HG03139 (cell line): ENCODE measurements around the gene WDR13.
"Not testable (repeated sequence)": the region's sequence is repeated elsewhere in the genome, so short reads cannot be mapped to it uniquely, and the experiment has no call there.

Experiments used
- ATAC-seq: cut with Tn5 transposase; IDR thresholded peaks from one replicate; pipeline ENCODE4 v1.9.1; 2021; ENCODE audit not compliant: unreplicated experiment

WDR13 gene

DNA sequence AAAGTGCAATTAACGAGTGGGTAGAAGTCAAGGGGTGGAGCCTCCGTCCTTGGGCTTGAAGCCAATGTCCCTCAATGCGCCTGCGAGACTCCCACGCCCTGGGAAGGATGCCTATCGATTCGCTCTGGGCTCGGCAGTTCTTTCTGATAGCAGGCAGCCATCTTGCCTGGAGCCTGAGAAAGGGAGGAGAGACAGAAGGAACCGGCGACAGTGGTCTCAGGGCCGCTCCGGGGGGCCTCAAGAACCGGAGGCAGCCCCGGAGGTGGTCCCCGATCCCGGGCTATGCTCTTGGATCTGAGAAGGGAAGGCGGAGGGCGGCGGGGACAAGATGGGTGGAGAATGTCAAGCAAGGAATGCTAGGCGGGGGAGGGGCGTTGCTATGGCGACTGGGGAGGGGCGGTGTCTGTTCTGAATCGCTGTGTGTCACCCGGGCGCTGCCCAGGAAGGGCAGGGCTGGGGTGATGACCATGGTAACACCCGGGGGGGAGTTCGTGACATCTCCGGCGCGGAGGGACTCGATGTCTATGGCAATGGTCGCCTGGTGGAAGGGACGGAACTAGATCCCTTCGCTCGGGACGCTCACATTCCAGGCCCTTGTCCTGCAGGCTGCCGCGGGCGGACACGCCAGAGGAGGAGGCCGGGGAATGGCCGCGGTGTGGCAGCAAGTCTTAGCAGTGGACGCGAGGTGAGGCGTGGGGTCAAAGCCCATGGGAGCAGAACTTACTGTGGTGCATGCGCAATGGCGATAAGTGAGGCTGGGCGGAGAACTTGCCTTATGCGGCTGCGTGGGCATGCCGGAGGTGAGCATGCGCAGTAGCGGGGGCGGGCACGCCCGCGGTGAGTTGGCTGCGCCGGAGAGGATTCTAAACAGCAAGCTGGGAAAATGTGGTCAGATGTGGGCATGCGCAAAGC lies at the start of gene WDR13:
TSS of gene WDR13 (plus strand) at position 140 of the 912 bp plus-strand sequence. CDS start at position 645, 505 bp downstream.
- ATAC-seq: peak; percentile 64

DNA sequence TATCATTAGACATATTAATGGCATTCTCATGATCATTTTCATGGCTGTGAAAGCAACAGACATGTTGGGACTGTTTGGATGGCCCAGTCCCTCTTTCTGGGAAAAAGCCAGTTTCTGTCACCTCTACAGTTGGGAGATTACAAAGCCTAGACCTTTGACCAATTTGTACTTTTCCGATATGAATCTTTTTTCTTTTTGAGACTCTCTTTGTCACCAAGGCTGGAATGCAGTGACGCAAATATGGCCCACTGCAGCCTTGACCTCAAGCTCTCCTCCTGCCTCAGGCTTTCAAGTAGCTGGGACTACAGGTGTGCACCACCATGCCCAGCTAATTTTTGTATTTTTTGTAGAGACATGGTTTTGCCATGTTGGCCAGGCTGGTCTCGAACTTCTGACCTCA lies 48.4 kb upstream of the WDR13 start:
- no peak for ATAC-seq

DNA sequence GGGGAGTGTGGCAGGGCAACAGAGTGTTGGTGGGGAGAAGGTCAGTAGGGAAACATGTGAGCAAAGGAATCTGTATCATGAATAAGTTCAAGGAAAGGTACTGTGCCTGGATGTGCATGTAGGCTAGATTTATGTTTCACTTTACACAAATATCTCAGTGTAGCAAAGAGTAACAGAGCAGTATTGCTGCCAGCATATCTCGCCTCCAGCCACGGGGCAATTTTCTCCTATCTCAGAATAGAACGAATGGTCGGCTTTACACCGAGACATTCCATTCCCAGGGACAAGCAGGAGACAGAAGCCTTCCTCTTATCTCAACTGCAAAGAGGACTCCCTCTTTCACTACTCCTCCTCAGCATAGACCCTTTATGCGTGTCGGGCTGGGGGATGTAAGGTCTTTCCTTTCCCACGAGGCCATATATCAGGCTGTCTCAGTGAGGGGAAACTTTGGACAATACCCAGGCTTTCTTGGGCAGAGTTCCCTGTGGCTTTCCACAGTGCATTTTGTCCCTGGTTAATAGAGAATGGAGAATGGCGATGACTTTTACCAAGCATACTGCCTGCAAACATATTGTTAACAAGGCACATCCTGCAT lies 41.5 kb upstream of the WDR13 start:
- not testable (repeated sequence) for ATAC-seq

DNA sequence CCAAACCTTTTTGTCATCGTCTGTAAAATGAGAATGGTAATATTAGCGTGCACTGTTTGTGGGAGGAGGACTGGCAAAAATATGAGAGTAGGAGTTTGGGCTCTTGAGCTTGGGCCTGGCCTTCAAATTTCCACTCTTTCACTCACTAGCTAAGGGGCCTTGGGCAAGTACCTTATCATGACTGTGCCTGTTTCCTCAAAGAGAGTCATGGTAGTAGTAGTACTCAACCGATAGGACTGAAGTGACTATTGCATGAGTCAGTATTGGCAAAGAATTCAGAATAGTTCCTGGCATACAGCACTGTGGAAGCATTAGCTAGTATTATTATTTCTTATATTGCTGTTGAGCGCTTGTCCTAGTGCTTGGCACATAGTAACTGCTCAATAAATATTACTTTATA lies 39.0 kb upstream of the WDR13 start:
- ATAC-seq: no peak

DNA sequence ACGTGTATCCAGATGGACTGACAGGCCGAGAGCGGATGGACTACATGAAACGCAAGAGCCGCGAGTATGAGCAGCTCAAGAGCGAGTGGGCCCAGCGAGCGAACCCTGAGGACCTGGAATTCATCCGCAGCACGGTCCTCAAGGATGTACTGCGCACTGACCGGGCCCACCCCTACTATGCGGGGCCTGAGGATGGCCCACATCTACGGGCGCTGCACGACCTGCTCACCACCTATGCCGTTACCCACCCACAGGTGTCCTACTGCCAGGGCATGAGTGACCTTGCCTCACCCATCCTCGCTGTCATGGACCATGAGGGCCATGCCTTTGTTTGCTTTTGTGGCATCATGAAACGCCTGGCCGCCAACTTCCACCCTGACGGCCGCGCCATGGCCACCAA lies 37.7 kb upstream of the WDR13 start:
- ATAC-seq: no peak

DNA sequence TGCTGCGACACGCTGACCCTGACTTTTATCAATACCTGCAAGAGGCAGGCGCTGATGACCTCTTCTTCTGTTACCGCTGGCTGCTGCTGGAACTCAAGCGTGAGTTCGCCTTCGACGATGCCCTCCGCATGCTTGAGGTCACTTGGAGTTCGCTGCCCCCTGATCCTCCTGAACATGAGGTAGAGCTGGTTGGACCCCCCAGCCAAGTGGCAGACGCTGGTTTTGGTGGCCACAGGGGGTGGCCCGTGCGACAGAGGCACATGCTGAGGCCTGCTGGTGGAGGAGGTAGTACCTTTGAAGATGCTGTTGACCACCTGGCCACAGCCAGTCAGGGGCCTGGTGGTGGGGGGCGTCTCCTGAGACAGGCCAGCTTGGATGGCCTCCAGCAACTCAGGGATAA lies 37.2 kb upstream of the WDR13 start:
- ATAC-seq: no peak

DNA sequence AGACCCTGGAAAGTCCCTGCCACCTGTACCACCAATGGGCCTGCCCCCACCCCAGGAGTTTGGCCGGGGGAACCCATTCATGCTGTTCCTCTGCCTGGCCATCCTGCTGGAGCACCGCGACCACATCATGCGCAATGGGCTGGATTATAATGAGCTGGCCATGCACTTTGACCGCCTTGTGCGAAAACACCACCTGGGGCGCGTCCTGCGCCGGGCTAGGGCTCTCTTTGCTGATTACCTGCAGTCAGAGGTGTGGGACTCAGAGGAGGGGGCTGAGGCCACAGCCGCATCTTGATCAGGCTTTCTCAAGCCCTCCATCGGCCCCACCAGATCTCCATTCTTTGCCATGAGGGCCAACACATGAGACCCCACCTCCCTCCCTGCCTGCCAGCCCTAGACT lies 36.6 kb upstream of the WDR13 start:
- ATAC-seq: no peak

DNA sequence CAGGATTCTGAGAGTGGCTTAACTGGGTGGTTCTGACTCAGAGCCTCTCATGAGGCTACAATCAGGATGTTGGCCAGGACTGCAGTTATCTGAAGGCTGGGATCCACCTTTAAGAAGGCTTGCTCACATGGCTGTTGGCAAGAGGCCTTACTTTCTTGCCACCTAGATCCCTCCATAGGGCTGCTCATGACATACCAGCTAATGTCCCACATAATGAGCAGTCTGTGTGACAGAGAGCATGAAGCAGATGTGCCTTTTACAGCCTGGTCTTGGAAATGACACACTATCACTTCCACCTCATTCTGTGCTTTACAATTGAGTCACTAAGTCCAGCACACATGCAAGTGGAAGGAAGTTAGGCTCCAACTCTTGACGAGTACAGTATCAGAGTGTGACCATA lies 27.3 kb upstream of the WDR13 start:
- no peak for ATAC-seq

DNA sequence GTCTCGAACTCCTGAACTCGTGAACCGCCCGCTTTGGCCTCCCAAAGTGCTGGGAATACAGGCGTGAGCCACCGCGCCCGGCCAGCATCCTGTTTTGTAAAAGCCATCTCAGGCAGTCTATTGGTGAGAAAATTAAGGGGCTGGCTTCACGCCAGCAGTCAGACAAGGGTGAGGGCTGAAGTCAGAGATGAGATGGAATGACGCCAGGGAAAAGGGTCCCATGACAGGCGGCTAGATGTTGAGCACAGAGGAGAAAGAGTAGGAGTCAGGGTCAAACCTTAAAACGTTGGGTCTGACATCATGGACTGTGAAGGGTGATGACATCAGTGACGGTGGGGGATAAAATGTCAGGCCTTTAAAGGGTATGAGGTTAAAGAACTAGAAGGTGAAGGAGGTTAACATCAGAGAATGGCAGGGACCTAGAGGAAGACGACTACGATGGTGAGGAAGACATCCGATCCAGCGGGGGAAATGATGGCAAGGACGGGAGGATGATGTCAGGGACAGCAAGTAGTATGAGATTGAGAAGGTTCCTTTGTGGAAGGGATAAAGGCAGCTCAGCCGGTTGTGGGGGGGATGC lies 23.5 kb upstream of the WDR13 start:
- no peak for ATAC-seq

DNA sequence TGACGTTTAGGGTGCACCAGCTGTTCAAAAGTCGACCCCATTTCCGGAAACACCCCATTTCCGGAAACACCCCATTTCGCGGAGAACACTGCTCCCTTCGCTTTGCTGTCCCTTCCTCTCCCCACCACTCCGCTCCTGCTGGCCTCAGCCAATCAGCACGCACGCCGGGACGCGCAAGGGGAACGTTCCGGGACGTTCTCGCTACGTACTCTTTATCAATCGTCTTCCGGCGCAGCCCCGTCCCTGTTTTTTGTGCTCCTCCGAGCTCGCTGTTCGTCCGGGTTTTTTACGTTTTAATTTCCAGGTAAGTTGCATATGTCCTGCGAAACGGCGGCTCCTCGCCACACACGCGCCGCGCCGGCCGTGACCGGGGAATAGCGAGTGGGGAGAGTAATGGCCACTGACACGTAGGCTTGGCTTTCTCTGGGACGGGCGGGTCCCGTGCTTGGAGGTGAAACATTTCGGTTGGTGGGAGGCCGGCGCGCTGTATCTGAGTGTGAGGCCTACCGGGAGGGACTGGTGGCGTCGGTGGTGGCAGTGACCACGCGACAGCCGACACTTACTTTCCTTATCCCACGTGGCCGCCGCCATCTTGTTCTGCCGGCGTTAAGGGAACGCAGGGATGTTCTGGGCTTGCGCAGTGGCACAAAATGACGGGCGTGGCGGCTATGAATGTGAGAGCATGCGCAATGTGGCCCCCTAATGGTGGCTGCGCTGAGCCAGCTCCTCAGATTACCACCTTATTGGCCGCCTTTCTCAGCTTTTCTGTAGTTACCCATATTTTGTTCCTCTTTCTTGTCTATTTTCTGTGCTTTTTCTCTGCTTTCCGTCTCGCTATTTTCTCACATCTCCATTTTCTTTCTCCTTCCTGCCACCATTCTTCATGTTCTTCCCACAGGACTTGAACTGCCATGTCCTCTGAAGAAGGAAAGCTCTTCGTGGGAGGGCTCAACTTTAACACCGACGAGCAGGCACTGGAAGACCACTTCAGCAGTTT lies 22.7 kb upstream of the WDR13 start, which contains the start of gene RBM3:
TSS of gene RBM3 (plus strand) at position 215 of the 997 bp plus-strand sequence. CDS start at position 912, 697 bp downstream.
- peak; percentile 84 for ATAC-seq

DNA sequence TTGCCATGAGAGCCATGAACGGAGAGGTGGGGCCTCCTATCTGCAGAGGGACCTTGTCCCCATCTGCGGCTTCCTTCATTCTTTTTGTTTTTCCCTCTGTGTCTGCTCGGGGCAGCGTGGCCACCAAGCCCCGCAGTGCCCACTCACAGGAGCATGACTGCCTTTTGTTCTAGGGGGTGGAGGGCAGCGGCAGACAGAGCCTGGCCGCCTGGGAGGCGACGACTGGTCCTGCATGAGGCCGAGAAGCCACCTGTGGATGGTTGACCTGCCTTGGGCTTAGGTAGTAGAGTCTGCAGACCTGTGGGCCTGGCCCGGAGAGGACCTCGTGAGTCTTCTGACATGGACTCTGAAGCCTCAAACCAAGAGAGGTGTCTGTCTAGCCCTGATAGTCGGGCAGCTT lies 21.6 kb upstream of the WDR13 start:
- ATAC-seq: no peak

DNA sequence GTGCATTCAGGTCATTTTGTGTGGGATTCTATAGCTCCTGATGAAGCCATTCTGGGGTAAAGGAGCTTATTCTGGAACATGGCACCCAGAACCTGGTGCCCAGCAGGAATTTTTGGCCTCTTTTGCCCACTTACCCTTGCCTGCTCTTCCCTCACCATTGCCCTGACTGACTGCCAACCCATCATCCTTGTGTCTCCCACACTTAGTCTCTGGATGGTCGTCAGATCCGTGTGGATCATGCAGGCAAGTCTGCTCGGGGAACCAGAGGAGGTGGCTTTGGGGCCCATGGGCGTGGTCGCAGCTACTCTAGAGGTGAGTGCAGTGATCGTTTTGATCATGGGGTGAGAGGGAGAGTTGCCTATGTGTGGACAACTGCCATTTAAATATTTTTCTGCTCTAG lies 21.2 kb upstream of the WDR13 start:
- ATAC-seq: no peak

DNA sequence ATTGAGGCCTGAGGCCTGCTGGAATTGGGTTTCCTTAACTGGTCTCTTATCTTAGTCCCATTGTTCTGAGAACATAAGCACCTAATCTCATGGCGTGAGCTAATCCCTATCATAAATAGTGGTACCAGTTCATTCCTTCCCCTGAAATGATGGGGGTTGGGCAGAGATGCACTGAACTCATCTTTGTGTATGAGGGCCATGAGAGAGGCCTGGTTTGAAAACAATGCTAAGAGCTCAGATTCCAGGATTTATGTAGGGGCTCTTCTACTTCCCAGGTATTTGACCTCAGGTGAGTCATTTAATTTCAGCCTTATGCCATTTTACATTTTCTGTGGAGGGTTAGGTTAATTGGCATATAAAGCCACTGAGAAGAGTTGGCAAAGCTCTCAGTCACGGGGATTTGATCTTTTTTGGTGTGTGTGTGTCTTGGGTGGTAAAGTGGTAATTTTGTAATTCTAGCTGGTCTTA lies 18.6 kb upstream of the WDR13 start:
- no peak for ATAC-seq

DNA sequence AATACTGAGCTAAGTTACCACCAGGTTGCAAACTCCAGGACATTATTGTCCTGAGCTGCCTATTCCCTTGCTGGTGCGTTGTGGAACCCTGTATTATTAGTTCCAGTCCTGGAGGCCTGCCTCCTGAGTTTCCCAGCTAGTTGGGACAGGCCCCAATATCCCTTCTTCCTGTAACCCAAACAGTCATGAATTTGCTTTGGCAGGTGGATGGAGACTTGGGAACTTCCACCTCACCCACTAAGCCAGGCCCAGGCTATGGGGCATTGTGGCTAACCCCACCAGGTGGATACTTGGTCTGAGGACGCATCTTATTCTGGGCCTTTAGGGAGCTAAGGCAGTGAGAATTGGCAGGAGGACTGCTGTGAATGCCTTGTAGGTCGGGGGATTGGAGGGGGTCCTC lies 18.0 kb upstream of the WDR13 start:
- ATAC-seq: no peak

DNA sequence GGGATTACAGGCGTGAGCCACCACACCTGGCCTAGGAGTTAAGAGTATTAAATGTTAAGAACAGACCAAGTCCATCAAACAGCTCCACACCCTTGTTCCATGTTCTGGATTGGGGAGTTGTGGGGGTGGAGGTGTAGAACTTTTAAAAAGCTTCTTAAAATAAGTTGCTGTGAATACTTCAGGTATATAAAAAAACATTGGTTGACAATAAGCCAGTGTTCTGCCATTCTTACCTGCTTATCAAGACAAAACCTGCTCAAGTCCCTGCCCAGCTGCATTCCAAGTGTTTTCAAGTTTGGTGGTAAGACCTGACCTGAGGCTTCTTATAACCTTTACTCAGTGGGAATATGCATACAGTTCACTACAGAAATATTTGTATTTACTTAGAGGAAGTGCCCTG lies 16.6 kb upstream of the WDR13 start:
- ATAC-seq: no peak

DNA sequence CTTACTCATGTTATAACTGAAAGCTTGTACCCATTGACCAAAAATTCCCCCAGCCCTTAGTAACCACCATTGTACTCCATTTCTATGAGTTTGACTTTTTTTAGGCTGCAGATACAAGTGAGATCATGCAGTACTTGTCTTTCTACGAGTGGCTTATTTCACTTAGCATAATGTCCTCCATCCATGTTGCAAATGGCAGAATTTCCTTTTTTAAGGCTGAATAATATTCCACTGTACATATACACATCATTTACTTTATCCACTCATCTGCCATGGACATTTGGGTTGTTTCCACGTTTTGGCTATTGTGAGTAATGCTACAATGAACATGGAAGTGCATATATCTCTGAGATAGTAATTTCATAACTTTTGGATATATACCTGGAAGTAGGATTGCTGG lies 12.6 kb upstream of the WDR13 start:
- ATAC-seq: no peak

DNA sequence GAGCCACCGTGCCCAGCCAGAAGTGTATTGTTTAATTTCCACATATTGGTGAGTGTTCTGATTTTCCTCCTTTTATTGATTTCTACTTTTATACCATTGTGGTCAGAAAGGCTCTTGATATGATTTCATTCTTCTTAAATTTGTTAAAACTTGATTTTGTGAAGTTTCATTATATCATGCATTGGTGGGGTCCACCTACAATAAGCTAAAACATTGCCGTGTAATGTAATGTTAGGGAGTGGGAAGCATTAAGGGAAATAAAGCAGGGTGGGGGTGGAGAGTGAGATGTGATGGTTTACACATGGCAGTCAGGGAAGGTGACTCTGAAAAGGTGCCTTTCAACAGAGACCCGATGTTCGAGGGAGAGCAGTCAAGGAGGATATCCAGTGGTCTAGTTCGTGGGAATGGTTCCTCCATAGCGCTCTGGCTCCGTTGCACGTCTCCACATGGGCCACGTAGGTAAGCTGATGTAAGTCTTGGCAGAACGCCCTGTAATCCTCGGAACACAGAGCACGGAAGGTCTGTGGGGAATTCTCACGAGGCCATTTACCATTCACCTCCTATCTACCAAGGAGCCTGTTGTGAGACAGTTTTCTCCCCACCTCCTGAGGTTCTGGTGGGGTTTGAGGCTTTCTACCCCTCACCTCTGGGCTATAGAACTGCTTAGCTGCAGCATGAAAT lies 7.7 kb upstream of the WDR13 start:
- ATAC-seq: no peak

DNA sequence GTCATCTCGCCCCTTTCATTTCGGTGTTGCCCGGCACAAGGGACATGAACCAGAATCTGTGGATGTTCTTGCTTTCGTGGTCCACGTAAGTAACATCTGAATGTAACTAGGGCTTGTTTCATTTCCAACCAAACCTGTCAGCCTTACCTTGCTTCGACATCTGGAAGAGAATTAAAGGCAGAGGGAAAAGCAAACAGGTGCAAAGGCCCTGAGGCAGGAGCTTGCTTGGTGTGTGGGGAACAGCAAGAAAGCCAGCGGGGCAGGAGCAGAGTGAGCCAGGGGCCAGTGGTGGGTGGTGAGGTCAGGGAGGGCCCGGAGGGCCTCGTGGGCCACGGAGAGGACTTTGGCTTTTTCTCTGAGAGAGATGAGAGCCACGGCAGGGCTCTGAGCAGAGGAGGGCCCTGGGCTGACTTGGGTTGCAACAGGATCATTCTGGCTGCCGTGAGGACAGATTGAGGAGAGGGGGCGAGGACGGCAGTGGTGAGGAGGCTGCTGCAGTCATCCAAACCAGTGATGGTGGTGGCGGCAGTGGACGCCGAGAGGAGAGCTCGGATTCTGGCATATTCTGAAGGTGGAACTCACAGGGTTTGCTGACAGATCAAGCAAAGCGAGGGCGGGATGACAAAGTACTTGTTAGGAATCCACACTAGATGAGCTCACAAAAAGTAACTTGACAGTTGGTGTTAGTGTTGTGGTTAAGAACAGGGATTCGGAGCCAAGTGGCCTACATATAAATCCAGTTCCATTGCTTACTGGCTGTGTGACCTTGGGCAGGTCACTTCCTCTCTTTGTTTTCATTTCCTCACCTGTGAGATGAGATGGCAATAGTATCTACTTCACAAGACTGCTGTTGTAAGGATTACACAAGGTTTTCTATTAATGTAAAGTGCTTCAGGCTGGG lies 6.8 kb upstream of the WDR13 start:
- ATAC-seq: no peak

DNA sequence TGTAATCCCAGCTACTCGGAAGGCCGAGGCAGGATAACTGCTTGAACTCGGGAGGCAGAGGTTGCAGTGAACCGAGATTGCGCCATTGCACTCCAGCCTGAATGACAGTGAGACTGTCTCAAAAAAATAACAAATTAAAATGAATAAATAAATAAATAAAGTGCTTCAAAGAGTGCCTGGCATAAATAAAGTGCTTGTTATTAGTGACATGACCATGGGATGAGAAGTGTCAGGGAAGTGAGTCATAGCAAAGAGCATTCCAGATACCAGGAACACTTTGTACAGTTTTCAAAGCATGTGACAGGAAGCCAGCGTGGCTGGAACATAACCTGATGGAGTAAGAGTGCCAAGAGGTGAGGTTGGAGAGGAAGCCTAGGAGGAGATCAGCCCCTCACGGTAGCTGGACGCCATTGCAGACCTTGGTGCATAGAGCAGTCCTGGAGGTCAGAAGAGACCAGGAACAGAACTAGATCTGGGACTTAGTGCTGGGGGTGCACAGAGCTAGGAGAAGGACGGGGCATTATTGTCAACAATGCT lies 6.0 kb upstream of the WDR13 start:
- ATAC-seq: no peak
